ENCODE results near the gene NCKAP1. TPM values are rescaled to one million over a fixed set of nuclear protein-coding genes. Genes with fewer than 3 reads are reported as not detected.

Gene NCKAP1
- total RNA-seq, 1 experiment from 2014 or later: 173 TPM

- no peak for TF ChIP-seq E2F5 (CRISPR knock-in tag; IDR thresholded peaks at IDR 0.05)
- no peak for TF ChIP-seq SMAD4 (CRISPR knock-in tag; IDR thresholded peaks at IDR 0.05)
- no peak for TF ChIP-seq IRF1 (CRISPR knock-in tag; IDR thresholded peaks at IDR 0.05)
Observed at GRCh38 chr2:183010112-183010511, 28.1 kb downstream of the NCKAP1 start (continued).

- TF ChIP-seq ZNF396 (CRISPR knock-in tag; IDR thresholded peaks at IDR 0.05; ENCODE audit: borderline replicate concordance): no peak
- no peak for TF ChIP-seq IRF1 (CRISPR knock-in tag; IDR thresholded peaks at IDR 0.05)
- no peak for TF ChIP-seq USF2 (CRISPR knock-in tag; IDR thresholded peaks at IDR 0.05)
- no peak for TF ChIP-seq FOXJ3 (CRISPR knock-in tag; IDR thresholded peaks at IDR 0.05; ENCODE audit: borderline replicate concordance)
- TF ChIP-seq CTCF (IDR thresholded peaks at IDR 0.05): no peak
- no peak for TF ChIP-seq ELF4 (CRISPR knock-in tag; IDR thresholded peaks at IDR 0.05; ENCODE audit: low read depth)
- no peak for TF ChIP-seq ERG (CRISPR knock-in tag; IDR thresholded peaks at IDR 0.05)
- TF ChIP-seq ZSCAN18 (CRISPR knock-in tag; IDR thresholded peaks at IDR 0.05): no peak
- no peak for TF ChIP-seq ZNF219 (CRISPR knock-in tag; IDR thresholded peaks at IDR 0.05; ENCODE audit: borderline replicate concordance)
- no peak for TF ChIP-seq MAX (CRISPR knock-in tag; IDR thresholded peaks at IDR 0.05)
- ATAC-seq (no peak), DNase-seq (ENCODE audit: low spot score) (no peak)
- no peaks in the 10 kb centered on the region for H3K36me3 Mint-ChIP-seq
- peaks cover 70% of the 10 kb centered on the region for H3K4me1 Mint-ChIP-seq
- H3K9me3 Mint-ChIP-seq: no peaks in the 10 kb centered on the region
- H3K27me3 Mint-ChIP-seq (ENCODE audit: low read depth): no peaks in the 10 kb centered on the region
- no peak overlapping the region for H3K4me3 Mint-ChIP-seq
- H3K27ac Mint-ChIP-seq: peak overlapping the region; percentile 31; the same call in 1 of the 2 replicates
- ChIA-PET CTCF (no interaction called here), POLR2A (no interaction called here)
Observed at GRCh38 chr2:183009249-183009899, 28.9 kb downstream of the NCKAP1 start.

- ChIA-PET CTCF (no interaction called here), POLR2A (no interaction called here)
- peak overlapping the region; percentile 38; the same call in 1 of the 2 replicates for H3K27ac Mint-ChIP-seq
- ATAC-seq (no peak), DNase-seq (ENCODE audit: low spot score) (no peak)
- peaks cover 36% of the 10 kb centered on the region for H3K36me3 Mint-ChIP-seq
- peaks cover 44% of the 10 kb centered on the region for H3K4me1 Mint-ChIP-seq
- 0 out of 2 replicates have a peak, but pooled peaks cover 3% of the 10 kb centered on the region for H3K9me3 Mint-ChIP-seq
- H3K27me3 Mint-ChIP-seq (ENCODE audit: low read depth): no peaks in the 10 kb centered on the region
- H3K4me3 Mint-ChIP-seq: no peak overlapping the region
- no peak for TF ChIP-seq ARID4B (CRISPR knock-in tag; IDR thresholded peaks at IDR 0.05; ENCODE audit: borderline replicate concordance)
- TF ChIP-seq FOXP1 (CRISPR knock-in tag; IDR thresholded peaks at IDR 0.05; ENCODE audit: borderline replicate concordance): no peak
- TF ChIP-seq CREB1 (CRISPR knock-in tag; IDR thresholded peaks at IDR 0.05): no peak
- no peak for TF ChIP-seq ZMAT4 (CRISPR knock-in tag; IDR thresholded peaks at IDR 0.05)
- no peak for TF ChIP-seq ZNF219 (CRISPR knock-in tag; IDR thresholded peaks at IDR 0.05; ENCODE audit: borderline replicate concordance)
- no peak for TF ChIP-seq ZNF423 (CRISPR knock-in tag; IDR thresholded peaks at IDR 0.05)
- no peak for TF ChIP-seq ZNF317 (CRISPR knock-in tag; IDR thresholded peaks at IDR 0.05; ENCODE audit: borderline replicate concordance, low read depth)
Observed at GRCh38 chr2:183001948-183002347, 36.3 kb downstream of the NCKAP1 start.

All from WTC11 (cell line).